ENCODE data around the gene STING1. TPM values are rescaled to one million over a fixed set of nuclear protein-coding genes. Genes with fewer than 3 reads are reported as not detected.
"Not testable (repeated sequence)": the region's sequence is repeated elsewhere in the genome, so short reads cannot be mapped to it uniquely, and the experiment has no call there.

STING1 gene
- total RNA-seq (10 to 100 TPM in 1 of 4 donors, 1 to 10 TPM in 3; 7.1 to 13.2 (median 8.4) TPM), polyA plus RNA-seq (1 to 10 TPM; 4.4 to 6.3 (median 4.8) TPM)
- long read RNA-seq, donor 1, partial matches to known transcripts = 2 of 9 reads
- long read RNA-seq, donor 1, other reads (novel, unspliced or antisense) = 3 of 9 reads
- long read RNA-seq, donor 2, partial matches to known transcripts = 3 of 7 reads
- long read RNA-seq, donor 2, other reads (novel, unspliced or antisense) = 1 of 7 reads

DNA sequence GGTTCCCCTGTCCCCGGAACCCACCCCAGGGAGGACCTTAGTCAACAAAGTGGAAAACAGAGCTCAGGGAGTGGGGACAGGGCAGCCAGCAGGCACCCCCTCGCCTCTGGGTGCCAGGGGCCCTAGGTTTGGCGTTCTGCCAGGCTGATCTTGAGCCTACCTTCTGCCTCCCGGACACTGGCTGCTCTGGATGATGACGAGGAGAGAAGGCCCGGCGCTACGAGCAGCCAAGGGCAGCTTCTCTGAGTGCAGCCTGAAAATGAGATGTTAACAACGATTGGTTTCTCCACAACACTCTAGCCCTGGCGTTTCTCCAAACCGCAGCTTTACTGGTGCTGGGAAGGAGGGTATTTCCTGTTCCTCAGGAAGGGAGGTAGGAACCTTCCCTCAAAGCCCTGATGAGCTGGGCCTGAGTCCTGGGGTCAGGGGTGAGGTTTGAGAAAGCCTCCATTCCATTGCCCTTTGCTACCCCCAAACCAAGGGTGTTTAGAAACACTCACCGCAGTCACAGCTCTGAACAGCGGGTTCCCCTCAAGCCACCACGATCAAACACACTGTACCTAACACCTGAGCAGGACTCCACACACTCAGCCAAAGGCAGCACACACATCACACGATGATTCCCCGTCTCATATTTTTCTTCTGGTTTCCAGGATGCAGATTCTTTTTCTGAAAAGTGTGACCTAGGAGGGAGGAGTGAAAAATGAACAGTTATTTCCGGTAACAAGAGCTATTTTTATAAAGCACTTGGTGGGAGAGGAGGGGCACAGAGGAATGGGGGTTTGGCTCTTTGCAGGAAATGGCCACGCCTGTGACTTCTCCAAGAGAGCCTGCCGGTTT is at the start of gene STING1:
TSS of gene STING1 (minus strand) at position 709 of the 840 bp plus-strand sequence. CDS start 1,054 bp downstream, outside the sequence.
- Histone ChIP-seq H3K27me3 (ENCODE audit: insufficient read depth in 3 of 3, low read length in 2 of 3) (no peaks in the 10 kb centered on the region), H3K27ac (peak within 1 kb of the TSS; percentile 73), H3K9me3 (no peaks in the 10 kb centered on the region), H3K36me3 (ENCODE audit: insufficient read depth in 1 of 2, low read depth in 1 of 2) (peaks cover 0 to 7% of the 10 kb centered on the region in 2 donors), H3K4me3 (peak within 1 kb of the TSS; percentile 60), H3K4me1 (no peaks in the 10 kb centered on the region)
- peak; percentile 46 to 72 (median 61) for ATAC-seq
- 24 to 36% (median 27%) methylated on average over 19 of the region's 19 CpGs for WGBS, 3 donors
- intact Hi-C loops (cut with DNase I) = no loop called here
- TF ChIP-seq, protein P1, sequence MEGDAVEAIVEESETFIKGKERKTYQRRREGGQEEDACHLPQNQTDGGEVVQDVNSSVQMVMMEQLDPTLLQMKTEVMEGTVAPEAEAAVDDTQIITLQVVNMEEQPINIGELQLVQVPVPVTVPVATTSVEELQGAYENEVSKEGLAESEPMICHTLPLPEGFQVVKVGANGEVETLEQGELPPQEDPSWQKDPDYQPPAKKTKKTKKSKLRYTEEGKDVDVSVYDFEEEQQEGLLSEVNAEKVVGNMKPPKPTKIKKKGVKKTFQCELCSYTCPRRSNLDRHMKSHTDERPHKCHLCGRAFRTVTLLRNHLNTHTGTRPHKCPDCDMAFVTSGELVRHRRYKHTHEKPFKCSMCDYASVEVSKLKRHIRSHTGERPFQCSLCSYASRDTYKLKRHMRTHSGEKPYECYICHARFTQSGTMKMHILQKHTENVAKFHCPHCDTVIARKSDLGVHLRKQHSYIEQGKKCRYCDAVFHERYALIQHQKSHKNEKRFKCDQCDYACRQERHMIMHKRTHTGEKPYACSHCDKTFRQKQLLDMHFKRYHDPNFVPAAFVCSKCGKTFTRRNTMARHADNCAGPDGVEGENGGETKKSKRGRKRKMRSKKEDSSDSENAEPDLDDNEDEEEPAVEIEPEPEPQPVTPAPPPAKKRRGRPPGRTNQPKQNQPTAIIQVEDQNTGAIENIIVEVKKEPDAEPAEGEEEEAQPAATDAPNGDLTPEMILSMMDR (IDR thresholded peaks at IDR 0.05) = no peak
- peak; percentile 83 to 84 for DNase-seq

DNA sequence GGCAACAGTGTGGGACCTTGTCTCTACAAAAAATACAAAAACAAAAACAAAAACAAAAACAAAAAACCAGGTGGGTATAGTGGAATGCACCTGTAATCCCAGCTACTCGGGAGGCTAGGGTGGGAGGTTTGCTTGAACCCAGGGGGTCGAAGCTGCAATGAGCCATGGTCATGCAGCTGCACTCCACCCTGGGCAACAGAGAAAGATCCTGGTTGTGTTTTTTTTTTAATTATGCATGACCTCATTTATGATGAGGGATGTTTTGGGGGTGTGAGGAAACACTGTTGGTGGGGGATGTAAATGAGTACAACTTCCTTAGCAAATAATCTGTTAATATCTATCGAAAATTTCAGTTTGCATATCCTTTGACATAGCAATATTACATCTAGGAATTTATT is 49.2 kb upstream of the STING1 start:
- no peak overlapping the region for H3K4me3 ChIP-seq
- H3K27ac ChIP-seq = no peak overlapping the region
- 89 to 93% (median 89%) methylated on average over 3 of the region's 3 CpGs for WGBS, 3 donors
- H3K4me1 ChIP-seq = no peaks in the 10 kb centered on the region
- no peaks in the 10 kb centered on the region for H3K36me3 ChIP-seq (ENCODE audit: insufficient read depth in 1 of 2, low read depth in 1 of 2)
- no peak for DNase-seq
- no peak for ATAC-seq
- TF ChIP-seq, protein P1 (IDR thresholded peaks at IDR 0.05) = no peak
- intact Hi-C loops (cut with DNase I) = no loop called here
- no peaks in the 10 kb centered on the region for H3K9me3 ChIP-seq
- H3K27me3 ChIP-seq (ENCODE audit: insufficient read depth in 3 of 3, low read length in 2 of 3) = no peaks in the 10 kb centered on the region

DNA sequence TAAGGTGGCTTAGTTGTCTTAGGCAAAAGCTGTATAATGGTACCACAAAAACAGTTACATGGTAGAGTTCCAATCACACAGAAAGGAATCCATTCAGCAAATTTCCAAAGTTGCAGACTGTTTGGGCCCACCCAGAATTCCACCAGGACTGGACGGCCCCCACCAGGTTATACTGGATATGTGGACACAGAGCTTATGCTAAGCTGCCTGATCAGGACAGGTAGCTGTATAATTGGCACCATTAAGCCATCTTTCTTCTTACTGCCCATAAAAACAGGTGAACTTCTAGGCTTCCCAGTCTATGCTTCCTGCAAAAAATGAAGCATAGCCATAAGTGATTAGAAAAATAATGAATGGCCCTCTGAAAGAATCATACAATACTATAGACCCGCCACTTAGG is 47.5 kb upstream of the STING1 start:
- 90 to 96% (median 96%) methylated on average over 2 of the region's 2 CpGs for WGBS, 3 donors
- ATAC-seq = not testable (repeated sequence)

DNA sequence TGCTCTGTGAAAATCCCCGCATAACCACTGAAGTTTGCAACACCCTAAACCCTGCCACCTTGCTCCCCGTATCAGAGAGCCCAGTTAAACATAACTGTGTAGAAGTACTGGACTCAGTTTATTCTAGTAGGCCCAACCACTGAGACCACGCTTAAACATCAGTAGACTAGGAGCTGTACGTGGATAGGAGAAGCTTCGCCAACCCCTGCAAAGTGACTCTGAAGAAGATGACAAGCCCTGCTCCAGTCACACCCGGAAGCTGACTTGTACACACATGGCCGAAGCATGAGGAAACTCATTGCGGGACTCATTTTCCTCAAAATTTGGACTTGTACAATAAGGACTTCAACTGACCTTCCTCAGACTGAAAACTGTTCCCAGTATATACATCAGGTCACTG is 46.1 kb upstream of the STING1 start:
- H3K36me3 ChIP-seq (ENCODE audit: insufficient read depth in 1 of 2, low read depth in 1 of 2); H3K27me3 ChIP-seq (ENCODE audit: insufficient read depth in 3 of 3, low read length in 2 of 3); ATAC-seq; DNase-seq; H3K4me1 ChIP-seq; H3K27ac ChIP-seq; H3K9me3 ChIP-seq; H3K4me3 ChIP-seq; intact Hi-C loops (cut with DNase I): not testable (repeated sequence)
- whole genome bisulfite sequencing, 3 donors = 97 to 99% (median 97%) methylated on average over 8 of the region's 8 CpGs

More for the DNA sequence above, 47.5 kb upstream of the STING1 start:
- DNase-seq; H3K27me3 ChIP-seq (ENCODE audit: insufficient read depth in 3 of 3, low read length in 2 of 3); intact Hi-C loops (cut with DNase I); H3K4me1 ChIP-seq; H3K9me3 ChIP-seq; H3K27ac ChIP-seq; H3K4me3 ChIP-seq; H3K36me3 ChIP-seq (ENCODE audit: insufficient read depth in 1 of 2, low read depth in 1 of 2): not testable (repeated sequence)

DNA sequence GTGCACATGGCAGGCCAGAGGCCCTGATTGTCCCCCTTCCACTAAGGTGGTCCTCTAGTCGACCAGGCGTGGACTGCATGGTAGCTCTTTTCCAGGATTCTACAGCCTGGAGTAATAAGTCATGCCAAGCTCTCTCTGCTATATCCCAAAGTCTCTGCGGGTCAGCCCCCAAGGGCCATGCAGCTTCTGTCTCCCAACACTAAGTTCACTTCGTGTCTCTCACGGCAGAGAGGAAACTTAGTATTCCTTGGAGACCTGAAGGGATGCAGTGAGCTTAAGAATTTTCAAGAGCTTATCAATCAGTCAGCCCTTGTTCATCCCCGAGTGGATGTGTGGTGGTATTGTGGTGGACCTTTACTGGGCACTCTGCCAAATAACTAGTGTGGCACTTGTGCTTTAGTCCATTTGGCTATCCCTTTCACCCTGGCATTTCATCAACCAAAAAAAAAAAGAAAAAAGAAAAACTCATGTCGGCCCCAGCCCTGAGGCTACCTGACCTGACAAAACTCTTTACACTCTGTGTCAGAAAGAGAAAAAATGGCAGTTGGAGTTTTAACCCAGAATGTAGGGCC is 45.4 kb upstream of the STING1 start:
- H3K27me3 ChIP-seq (ENCODE audit: insufficient read depth in 3 of 3, low read length in 2 of 3); DNase-seq; ATAC-seq; H3K27ac ChIP-seq; H3K4me1 ChIP-seq; intact Hi-C loops (cut with DNase I); H3K9me3 ChIP-seq; H3K4me3 ChIP-seq; H3K36me3 ChIP-seq (ENCODE audit: insufficient read depth in 1 of 2, low read depth in 1 of 2): not testable (repeated sequence)
- 56 to 67% (median 61%) methylated on average over 7 of the region's 7 CpGs for WGBS, 3 donors

DNA sequence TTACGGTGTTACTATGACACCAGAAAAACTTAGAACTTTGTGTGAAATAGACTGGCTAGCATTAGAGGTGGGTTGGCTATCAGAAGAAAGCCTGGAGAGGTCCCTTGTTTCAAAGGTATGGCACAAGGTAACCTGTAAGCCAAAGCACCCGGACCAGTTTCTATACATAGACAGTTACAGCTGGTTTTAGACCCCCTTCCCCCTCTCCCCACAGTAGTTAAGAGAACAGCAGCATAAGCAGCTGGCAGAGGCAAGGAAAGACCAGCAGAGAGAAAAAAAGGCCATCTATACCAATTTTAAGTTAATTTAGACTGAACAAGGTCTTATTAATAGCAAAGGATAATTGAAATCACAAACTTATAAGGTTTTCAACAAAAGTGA is 44.5 kb upstream of the STING1 start:
- H3K27ac ChIP-seq; H3K27me3 ChIP-seq (ENCODE audit: insufficient read depth in 3 of 3, low read length in 2 of 3); intact Hi-C loops (cut with DNase I); H3K4me3 ChIP-seq; H3K9me3 ChIP-seq; H3K4me1 ChIP-seq; ATAC-seq; DNase-seq; H3K36me3 ChIP-seq (ENCODE audit: insufficient read depth in 1 of 2, low read depth in 1 of 2): not testable (repeated sequence)
- 60 to 68% (median 60%) methylated on average over 2 of the region's 2 CpGs for WGBS, 3 donors

DNA sequence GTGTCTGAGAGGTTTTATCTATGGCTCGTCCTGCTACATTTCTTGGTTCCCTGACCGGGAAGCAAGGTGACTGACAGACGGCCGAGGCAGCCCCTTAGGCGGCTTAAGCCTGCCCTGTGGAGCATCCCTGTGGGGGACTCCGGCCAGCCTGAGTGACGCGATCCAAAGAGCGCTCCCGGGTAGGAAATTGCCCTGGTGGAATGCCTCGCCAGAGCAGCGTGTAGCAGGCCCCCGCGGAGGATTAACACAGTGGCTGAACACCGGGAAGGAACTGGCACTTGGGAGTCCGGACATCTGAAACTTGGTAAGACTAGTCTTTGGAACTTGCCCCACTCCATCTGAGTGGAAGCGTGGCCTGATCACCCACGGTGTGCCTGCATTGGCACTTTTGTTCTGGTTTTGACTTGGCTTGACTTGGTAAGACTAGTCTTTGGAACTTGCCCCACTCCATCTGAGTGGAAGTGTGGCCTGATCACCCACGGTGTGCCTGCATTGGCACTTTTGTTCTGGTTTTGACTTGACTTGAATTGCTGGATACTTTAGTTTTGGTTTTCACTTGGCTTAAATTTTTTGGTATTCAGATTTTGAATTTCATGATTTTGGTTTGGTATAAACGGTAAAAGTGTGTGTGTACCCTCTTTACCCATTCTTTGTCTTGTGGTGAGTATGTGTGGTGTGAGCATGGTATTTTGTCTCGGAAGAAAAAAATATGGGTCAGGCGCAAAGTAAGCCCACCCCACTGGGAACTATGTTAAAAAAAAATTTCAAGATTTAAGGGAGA is 43.9 kb upstream of the STING1 start:
- H3K4me1 ChIP-seq; intact Hi-C loops (cut with DNase I); H3K9me3 ChIP-seq; H3K4me3 ChIP-seq; H3K27me3 ChIP-seq (ENCODE audit: insufficient read depth in 3 of 3, low read length in 2 of 3); H3K36me3 ChIP-seq (ENCODE audit: insufficient read depth in 1 of 2, low read depth in 1 of 2): not testable (repeated sequence)
- ATAC-seq (peak in 1 of 4 donors; percentile 37), DNase-seq (peak in 1 of 2 donors; percentile 69)
- peak overlapping the region; percentile 6 for H3K27ac ChIP-seq
- WGBS, 3 donors = 38 to 62% (median 44%) methylated on average over 22 of the region's 22 CpGs

DNA sequence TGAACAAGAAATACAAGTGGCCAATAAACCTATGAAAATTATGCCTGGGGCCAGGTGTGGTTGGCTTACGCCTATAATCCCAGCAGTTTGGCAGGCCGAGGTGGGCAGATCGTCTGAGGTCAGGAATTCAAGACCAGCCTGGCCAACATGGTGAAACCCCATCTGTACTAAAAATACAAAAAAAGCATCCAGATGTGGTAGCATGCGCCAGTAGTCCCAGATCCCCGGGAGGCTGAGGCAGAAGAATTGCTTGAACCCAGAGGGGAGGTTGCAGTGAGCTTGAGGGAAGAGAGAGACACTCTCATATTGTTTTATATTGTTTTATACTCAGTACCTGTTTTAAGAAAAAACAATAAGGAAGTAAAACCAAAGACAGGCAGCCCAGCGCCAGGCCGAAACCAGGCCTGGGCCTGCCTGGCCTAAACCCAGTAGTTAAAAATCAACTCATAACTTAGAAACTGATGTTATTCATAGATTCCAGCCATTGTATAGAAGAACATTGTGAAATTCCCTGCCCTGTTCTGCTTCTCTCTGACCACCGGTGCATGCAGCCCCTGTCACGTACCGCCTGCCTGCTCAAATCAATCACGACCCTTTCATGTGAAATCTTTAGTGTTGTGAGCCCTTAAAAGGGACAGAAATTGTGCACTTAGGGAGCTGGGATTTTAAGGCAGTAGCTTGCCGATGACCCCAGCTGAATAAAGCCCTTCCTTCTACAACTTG is 43.2 kb upstream of the STING1 start:
- not testable (repeated sequence) for H3K27ac ChIP-seq; DNase-seq; H3K27me3 ChIP-seq (ENCODE audit: insufficient read depth in 3 of 3, low read length in 2 of 3); H3K4me1 ChIP-seq; H3K9me3 ChIP-seq; H3K4me3 ChIP-seq; H3K36me3 ChIP-seq (ENCODE audit: insufficient read depth in 1 of 2, low read depth in 1 of 2)
- intact Hi-C loops (cut with DNase I) = loop anchor here in 1 of 2 donors (2.0 kb wide), 1 partner anchor 35 kb away; the partner anchor contains the start of gene UBE2D2
- WGBS, 3 donors = 63 to 81% (median 67%) methylated on average over 12 of the region's 12 CpGs
- ATAC-seq = peak in 1 of 4 donors; percentile 32
